ENCODE results near the gene SCN9A. TPM values are rescaled to one million over a fixed set of nuclear protein-coding genes. Genes with fewer than 3 reads are reported as not detected.

The SCN9A gene
- total RNA-seq, 8 experiments from 2014 or later = 0.31 to 40.6 (median 5.6) TPM

GRCh38 chr2:166256896-166257295 is 118.8 kb downstream of the SCN9A start:
- in situ Hi-C loops (cut with MboI; ENCODE audit: low pct_unique_long_range_greater_than_20kb in 2 of 9, low sequenced_read_pairs in 9 of 9, unreplicated experiment in 9 of 9) = no loop called here
- WGBS, 10 experiments = 63 to 100% (median 90%) methylated on average over 1 of the region's 1 CpG; no CpG with 5 or more reads in 1 of the 10 experiments
- Histone ChIP-seq H3K4me1 (replicated peaks in 1 of 2) (peaks cover 0 to 15% of the 10 kb centered on the region in 2 donors), H3K27ac (no peak overlapping the region), H3K4me3 (no peak overlapping the region)
- peak in 2 of 8 experiments; percentile 44 to 72 for ATAC-seq (replicated peaks in 6 of 8)

- Histone ChIP-seq H3K4me3 (no peak overlapping the region), H3K4me1 (replicated peaks in 1 of 2) (peaks cover 0 to 3% of the 10 kb centered on the region in 2 donors), H3K27ac (no peak overlapping the region)
- in situ Hi-C loops (cut with MboI; ENCODE audit: low pct_unique_long_range_greater_than_20kb in 2 of 9, low sequenced_read_pairs in 9 of 9, unreplicated experiment in 9 of 9) = no loop called here
- no peak for ATAC-seq (replicated peaks in 6 of 8)
- WGBS, 10 experiments = 0 to 67% (median 50%) methylated on average over 1 of the region's 1 CpG; no CpG with 5 or more reads in 5 of the 10 experiments
Measured at GRCh38 chr2:166249318-166249717, 126.4 kb downstream of the SCN9A start.

GRCh38 chr2:166246901-166247300 is 128.8 kb downstream of the SCN9A start:
- no peak overlapping the region for H3K4me3 ChIP-seq
- whole genome bisulfite sequencing, 10 experiments = 75 to 100% (median 100%) methylated on average over 1 of the region's 1 CpG; no CpG with 5 or more reads in 2 of the 10 experiments
- ATAC-seq (replicated peaks in 6 of 8) = no peak
- in situ Hi-C loops (cut with MboI; ENCODE audit: low pct_unique_long_range_greater_than_20kb in 2 of 9, low sequenced_read_pairs in 9 of 9, unreplicated experiment in 9 of 9) = no loop called here
- H3K4me1 ChIP-seq (replicated peaks in 1 of 2) = no peaks in the 10 kb centered on the region
- H3K27ac ChIP-seq = no peak overlapping the region

GRCh38 chr2:166242309-166242708 is 133.4 kb downstream of the SCN9A start:
- no peak for ATAC-seq (replicated peaks in 6 of 8)
- no peak overlapping the region for H3K4me3 ChIP-seq
- in situ Hi-C loops (cut with MboI; ENCODE audit: low pct_unique_long_range_greater_than_20kb in 2 of 9, low sequenced_read_pairs in 9 of 9, unreplicated experiment in 9 of 9) = no loop called here
- H3K27ac ChIP-seq = no peak overlapping the region
- no peaks in the 10 kb centered on the region for H3K4me1 ChIP-seq (replicated peaks in 1 of 2)

- in situ Hi-C loops (cut with MboI; ENCODE audit: low pct_unique_long_range_greater_than_20kb in 2 of 9, low sequenced_read_pairs in 9 of 9, unreplicated experiment in 9 of 9) = no loop called here
- ATAC-seq (replicated peaks in 6 of 8) = no peak
- H3K4me3 ChIP-seq = no peak overlapping the region
- WGBS, 10 experiments = 40 to 100% (median 100%) methylated on average over 1 of the region's 1 CpG; no CpG with 5 or more reads in 3 of the 10 experiments
- H3K4me1 ChIP-seq (replicated peaks in 1 of 2) = no peaks in the 10 kb centered on the region
- no peak overlapping the region for H3K27ac ChIP-seq
Measured at GRCh38 chr2:166240387-166241313, 135.1 kb downstream of the SCN9A start.

GRCh38 chr2:166239548-166239947 is 136.2 kb downstream of the SCN9A start:
- WGBS, 10 experiments = 0 to 75% (median 40%) methylated on average over 1 to 3 of the region's 3 CpGs; no CpG with 5 or more reads in 1 of the 10 experiments
- Histone ChIP-seq H3K4me3 (no peak overlapping the region), H3K27ac (no peak overlapping the region), H3K4me1 (replicated peaks in 1 of 2) (no peaks in the 10 kb centered on the region)
- peak in 2 of 8 experiments; percentile 29 to 68 for ATAC-seq (replicated peaks in 6 of 8)
- in situ Hi-C loops (cut with MboI; ENCODE audit: low pct_unique_long_range_greater_than_20kb in 2 of 9, low sequenced_read_pairs in 9 of 9, unreplicated experiment in 9 of 9) = no loop called here

GRCh38 chr2:166238176-166238575 is 137.6 kb downstream of the SCN9A start:
- in situ Hi-C loops (cut with MboI; ENCODE audit: low pct_unique_long_range_greater_than_20kb in 2 of 9, low sequenced_read_pairs in 9 of 9, unreplicated experiment in 9 of 9) = no loop called here
- no peak for ATAC-seq (replicated peaks in 6 of 8)
- Histone ChIP-seq H3K27ac (no peak overlapping the region), H3K4me1 (replicated peaks in 1 of 2) (no peaks in the 10 kb centered on the region), H3K4me3 (no peak overlapping the region)

- peak in 2 of 8 experiments; percentile 21 to 38 for ATAC-seq (replicated peaks in 6 of 8)
- Histone ChIP-seq H3K4me1 (replicated peaks in 1 of 2) (no peaks in the 10 kb centered on the region), H3K27ac (no peak overlapping the region), H3K4me3 (no peak overlapping the region)
- 33 to 95% (median 78%) methylated on average over 3 to 7 of the region's 7 CpGs for WGBS, 10 experiments
- in situ Hi-C loops (cut with MboI; ENCODE audit: low pct_unique_long_range_greater_than_20kb in 2 of 9, low sequenced_read_pairs in 9 of 9, unreplicated experiment in 9 of 9) = no loop called here
Measured at GRCh38 chr2:166234112-166234846, 141.5 kb downstream of the SCN9A start.

- no peak overlapping the region for H3K27ac ChIP-seq
- H3K4me3 ChIP-seq = no peak overlapping the region
- WGBS, 10 experiments = 75 to 100% (median 88%) methylated on average over 2 of the region's 2 CpGs
- ATAC-seq (replicated peaks in 6 of 8) = no peak
- in situ Hi-C loops (cut with MboI; ENCODE audit: low pct_unique_long_range_greater_than_20kb in 2 of 9, low sequenced_read_pairs in 9 of 9, unreplicated experiment in 9 of 9) = no loop called here
- H3K4me1 ChIP-seq (replicated peaks in 1 of 2) = no peaks in the 10 kb centered on the region
Measured at GRCh38 chr2:166233244-166233643, 142.5 kb downstream of the SCN9A start.

- in situ Hi-C loops (cut with MboI; ENCODE audit: low pct_unique_long_range_greater_than_20kb in 2 of 9, low sequenced_read_pairs in 9 of 9, unreplicated experiment in 9 of 9) = no loop called here
- 0 to 86% (median 50%) methylated on average over 1 to 2 of the region's 2 CpGs; no CpG with 5 or more reads in 3 of the 10 experiments for WGBS, 10 experiments
Measured at GRCh38 chr2:166230724-166231070, 145.0 kb downstream of the SCN9A start.

GRCh38 chr2:166230024-166230723 is 145.6 kb downstream of the SCN9A start:
- ATAC-seq (replicated peaks in 6 of 8) = no peak
- no peak overlapping the region for H3K27ac ChIP-seq
- H3K4me1 ChIP-seq (replicated peaks in 1 of 2) = no peaks in the 10 kb centered on the region
- 30 to 92% (median 70%) methylated on average over 1 to 3 of the region's 4 CpGs for WGBS, 10 experiments
- in situ Hi-C loops (cut with MboI; ENCODE audit: low pct_unique_long_range_greater_than_20kb in 2 of 9, low sequenced_read_pairs in 9 of 9, unreplicated experiment in 9 of 9) = no loop called here
- H3K4me3 ChIP-seq = no peak overlapping the region

More at GRCh38 chr2:166230724-166231070, 145.0 kb downstream of the SCN9A start:
- H3K27ac ChIP-seq = no peak overlapping the region
- no peak overlapping the region for H3K4me3 ChIP-seq
- no peak for ATAC-seq (replicated peaks in 6 of 8)
- no peaks in the 10 kb centered on the region for H3K4me1 ChIP-seq (replicated peaks in 1 of 2)

GRCh38 chr2:166229678-166230023 is 146.1 kb downstream of the SCN9A start:
- in situ Hi-C loops (cut with MboI; ENCODE audit: low pct_unique_long_range_greater_than_20kb in 2 of 9, low sequenced_read_pairs in 9 of 9, unreplicated experiment in 9 of 9) = no loop called here
- Histone ChIP-seq H3K4me1 (replicated peaks in 1 of 2) (no peaks in the 10 kb centered on the region), H3K4me3 (no peak overlapping the region), H3K27ac (no peak overlapping the region)
- no peak for ATAC-seq (replicated peaks in 6 of 8)

GRCh38 chr2:166224197-166224596 is 151.5 kb downstream of the SCN9A start:
- no peaks in the 10 kb centered on the region for H3K4me1 ChIP-seq (replicated peaks in 1 of 2)
- ATAC-seq (replicated peaks in 6 of 8) = no peak
- H3K4me3 ChIP-seq = no peak overlapping the region
- in situ Hi-C loops (cut with MboI; ENCODE audit: low pct_unique_long_range_greater_than_20kb in 2 of 9, low sequenced_read_pairs in 9 of 9, unreplicated experiment in 9 of 9) = no loop called here
- no peak overlapping the region for H3K27ac ChIP-seq
